ENCODE data around the gene TRPV3.

TRPV3 gene

GRCh38 chr17:3545151-3545550 is 12.5 kb downstream of the TRPV3 start:
- no peaks in the 10 kb centered on the region for H3K4me1 ChIP-seq (ENCODE audit: low read length)
- no peaks in the 10 kb centered on the region for H3K9me3 ChIP-seq (ENCODE audit: insufficient read depth, low read length)
- H3K79me2 ChIP-seq (ENCODE audit: low read length), result no peaks in the 10 kb centered on the region
- H2AFZ ChIP-seq (ENCODE audit: low read depth, low read length), result no peak overlapping the region
- no peak overlapping the region for H3K4me3 ChIP-seq (ENCODE audit: low read length)
- no peak overlapping the region for H3K27ac ChIP-seq (ENCODE audit: low read length)
- H3K36me3 ChIP-seq (replicated peaks; ENCODE audit: low read depth, low read length), result no peaks in the 10 kb centered on the region
- no peak overlapping the region for H3K9ac ChIP-seq (ENCODE audit: low read length)
- H3K4me2 ChIP-seq (ENCODE audit: low read length), result no peak overlapping the region
- H3K27me3 ChIP-seq (ENCODE audit: low read depth, low read length), result no peaks in the 10 kb centered on the region
- no peak for TF ChIP-seq CTCF (IDR thresholded peaks at IDR 0.05; ENCODE audit: low read depth, low read length)
- TF ChIP-seq EZH2phosphoT487 (IDR thresholded peaks at IDR 0.05; ENCODE audit: low read depth), result no peak
- H4K20me1 ChIP-seq (ENCODE audit: insufficient read depth, low read length), result no peaks in the 10 kb centered on the region

- TF ChIP-seq EZH2phosphoT487 (IDR thresholded peaks at IDR 0.05; ENCODE audit: low read depth) (no peak), CTCF (IDR thresholded peaks at IDR 0.05; ENCODE audit: low read depth, low read length) (no peak)
- Histone ChIP-seq H3K9me3 (ENCODE audit: insufficient read depth, low read length) (no peaks in the 10 kb centered on the region), H3K4me3 (ENCODE audit: low read length) (no peak overlapping the region)
These were observed 13.2 kb downstream of the TRPV3 start for GRCh38 chr17:3544365-3544764.

GRCh38 chr17:3543453-3543852 is 14.2 kb downstream of the TRPV3 start:
- H3K4me3 ChIP-seq (ENCODE audit: low read length), result no peak overlapping the region
- no peak overlapping the region for H3K9ac ChIP-seq (ENCODE audit: low read length)
- no peaks in the 10 kb centered on the region for H3K9me3 ChIP-seq (ENCODE audit: insufficient read depth, low read length)
- H2AFZ ChIP-seq (ENCODE audit: low read depth, low read length), result no peak overlapping the region
- no peak overlapping the region for H3K4me2 ChIP-seq (ENCODE audit: low read length)
- H3K27ac ChIP-seq (ENCODE audit: low read length), result no peak overlapping the region
- no peaks in the 10 kb centered on the region for H3K4me1 ChIP-seq (ENCODE audit: low read length)
- TF ChIP-seq CTCF (IDR thresholded peaks at IDR 0.05; ENCODE audit: low read depth, low read length) (no peak), EZH2phosphoT487 (IDR thresholded peaks at IDR 0.05; ENCODE audit: low read depth) (no peak)
- H3K79me2 ChIP-seq (ENCODE audit: low read length), result no peaks in the 10 kb centered on the region
- no peaks in the 10 kb centered on the region for H4K20me1 ChIP-seq (ENCODE audit: insufficient read depth, low read length)
- no peaks in the 10 kb centered on the region for H3K27me3 ChIP-seq (ENCODE audit: low read depth, low read length)
- H3K36me3 ChIP-seq (replicated peaks; ENCODE audit: low read depth, low read length), result no peaks in the 10 kb centered on the region

More at GRCh38 chr17:3544365-3544764, 13.2 kb downstream of the TRPV3 start:
- Histone ChIP-seq H4K20me1 (ENCODE audit: insufficient read depth, low read length) (no peaks in the 10 kb centered on the region), H3K36me3 (replicated peaks; ENCODE audit: low read depth, low read length) (no peaks in the 10 kb centered on the region), H2AFZ (ENCODE audit: low read depth, low read length) (no peak overlapping the region), H3K27ac (ENCODE audit: low read length) (no peak overlapping the region), H3K9ac (ENCODE audit: low read length) (no peak overlapping the region), H3K4me2 (ENCODE audit: low read length) (no peak overlapping the region), H3K79me2 (ENCODE audit: low read length) (no peaks in the 10 kb centered on the region), H3K27me3 (ENCODE audit: low read depth, low read length) (no peaks in the 10 kb centered on the region), H3K4me1 (ENCODE audit: low read length) (no peaks in the 10 kb centered on the region)

GRCh38 chr17:3542410-3543088 is 15.1 kb downstream of the TRPV3 start:
- Histone ChIP-seq H3K36me3 (replicated peaks; ENCODE audit: low read depth, low read length) (no peaks in the 10 kb centered on the region), H3K9me3 (ENCODE audit: insufficient read depth, low read length) (no peaks in the 10 kb centered on the region), H3K4me2 (ENCODE audit: low read length) (no peak overlapping the region), H3K9ac (ENCODE audit: low read length) (no peak overlapping the region), H3K27me3 (ENCODE audit: low read depth, low read length) (no peaks in the 10 kb centered on the region), H2AFZ (ENCODE audit: low read depth, low read length) (no peak overlapping the region), H3K79me2 (ENCODE audit: low read length) (no peaks in the 10 kb centered on the region), H4K20me1 (ENCODE audit: insufficient read depth, low read length) (no peaks in the 10 kb centered on the region), H3K4me1 (ENCODE audit: low read length) (no peaks in the 10 kb centered on the region), H3K4me3 (ENCODE audit: low read length) (no peak overlapping the region), H3K27ac (ENCODE audit: low read length) (no peak overlapping the region)
- TF ChIP-seq CTCF (IDR thresholded peaks at IDR 0.05; ENCODE audit: low read depth, low read length) (no peak), EZH2phosphoT487 (IDR thresholded peaks at IDR 0.05; ENCODE audit: low read depth) (no peak)

Data from OCI-LY3 (cell line).